Stimulated activated CD4-positive, alpha-beta T cell treated with anti-CD3 and anti-CD28 coated beads, Interleukin-1b, Interleukin-23, amount 100 ng/mL, for 48 hours (primary cell): Measurements from ENCODE around the gene HIP1R.

Experiments
- DNase-seq: peaks from one replicate; pipeline ENCODE4 v3.0.0-alpha.2; 2020

HIP1R gene

GRCh38 chr12:122860854-122861586 lies 25.8 kb downstream of the HIP1R start:
- DNase-seq: no peak

- DNase-seq: no peak
Measured at GRCh38 chr12:122861587-122861970, 26.3 kb downstream of the HIP1R start.

GRCh38 chr12:122862110-122862634 lies 26.9 kb downstream of the HIP1R start:
- no peak for DNase-seq

- DNase-seq: no peak
Measured at GRCh38 chr12:122862872-122863701, 27.8 kb downstream of the HIP1R start.

GRCh38 chr12:122864894-122865253 lies 29.6 kb downstream of the HIP1R start:
- DNase-seq: no peak

GRCh38 chr12:122865268-122866231 lies 30.3 kb downstream of the HIP1R start:
- DNase-seq: no peak

- DNase-seq: no peak
Measured at GRCh38 chr12:122866379-122866778, 31.1 kb downstream of the HIP1R start.

GRCh38 chr12:122866950-122867607 lies 31.8 kb downstream of the HIP1R start:
- no peak for DNase-seq

GRCh38 chr12:122867691-122868461 lies 32.6 kb downstream of the HIP1R start:
- DNase-seq: no peak

GRCh38 chr12:122868471-122869177 lies 33.4 kb downstream of the HIP1R start:
- no peak for DNase-seq

- no peak for DNase-seq
Measured at GRCh38 chr12:122869207-122869973, 34.1 kb downstream of the HIP1R start.

GRCh38 chr12:122870163-122870842 lies 35.0 kb downstream of the HIP1R start:
- DNase-seq: no peak

GRCh38 chr12:122870867-122871664 lies 35.8 kb downstream of the HIP1R start:
- no peak for DNase-seq

- DNase-seq: peak; percentile 56
Measured at GRCh38 chr12:122871851-122872780, 36.9 kb downstream of the HIP1R start.

GRCh38 chr12:122872815-122873361 lies 37.6 kb downstream of the HIP1R start:
- DNase-seq: no peak

GRCh38 chr12:122873540-122873939 lies 38.3 kb downstream of the HIP1R start:
- no peak for DNase-seq

GRCh38 chr12:122874081-122874480 lies 38.8 kb downstream of the HIP1R start:
- DNase-seq: peak; percentile 48
